GM23338 (cell line): ENCODE results near the gene UPP2. TPM values are rescaled to one million over a fixed set of nuclear protein-coding genes. Genes with fewer than 3 reads are reported as not detected.

Experiments
- ATAC-seq: fragments of 200-7000 bp; cut with Tn5 transposase; 3 replicates; pipeline ENCODE4 v1.9.1; 2020
- DNase-seq: peaks from one replicate; pipeline ENCODE4 v3.0.0-alpha.2; 2015; ENCODE audit warnings: low spot score
- H2AFZ ChIP-seq: fragments of 200-600 bp; sonication (generic); 2 replicates; pipeline ENCODE4 v1.8.0; 2016; ENCODE audit warnings: antibody characterized with exemption, mild to moderate bottlenecking, moderate library complexity
- H3F3A ChIP-seq: fragments of 200-600 bp; sonication (generic); replicated peaks from 2 replicates; pipeline ENCODE4 v1.8.0; 2017; ENCODE audit warnings: antibody characterized with exemption, mixed run types, low read depth
- H3K27ac ChIP-seq: fragments of 200-600 bp; sonication (generic); 2 replicates; pipeline ENCODE4 v1.6.1; 2016; ENCODE audit warnings: low read depth
- H3K27me3 ChIP-seq: fragments of 200-600 bp; sonication (generic); 2 replicates; pipeline ENCODE4 v1.8.0; 2016; ENCODE audit warnings: mild to moderate bottlenecking, mixed run types, moderate library complexity; ENCODE audit not compliant: insufficient read depth
- H3K36me3 ChIP-seq: fragments of 200-600 bp; sonication (generic); 2 replicates; pipeline ENCODE4 v1.8.0; 2016; ENCODE audit warnings: mild to moderate bottlenecking; ENCODE audit not compliant: insufficient read depth
- H3K4me1 ChIP-seq: fragments of 200-600 bp; sonication (generic); 2 replicates; pipeline ENCODE4 v1.8.0; 2016; ENCODE audit warnings: mild to moderate bottlenecking, moderate library complexity; ENCODE audit not compliant: insufficient read depth
- H3K4me2 ChIP-seq: fragments of 200-600 bp; sonication (generic); 2 replicates; pipeline ENCODE4 v1.7.1; 2017; ENCODE audit warnings: mixed run types
- H3K4me3 ChIP-seq: fragments of 200-600 bp; sonication (generic); 2 replicates; pipeline ENCODE4 v1.6.1; 2016; ENCODE audit warnings: mixed run types
- H3K79me2 ChIP-seq: fragments of 200-600 bp; sonication (generic); replicated peaks from 2 replicates; pipeline ENCODE4 v1.8.0; 2017; ENCODE audit warnings: mild to moderate bottlenecking; ENCODE audit not compliant: insufficient read depth
- H3K9me2 ChIP-seq: fragments of 200-600 bp; sonication (generic); 2 replicates; pipeline ENCODE4 v1.8.0; 2017; ENCODE audit not compliant: insufficient read depth
- H4K20me1 ChIP-seq: fragments of 200-600 bp; sonication (generic); replicated peaks from 2 replicates; pipeline ENCODE4 v1.8.0; 2017; ENCODE audit warnings: mild to moderate bottlenecking; ENCODE audit not compliant: insufficient read depth
- H3K27ac Mint-ChIP-seq: 2 replicates; pipeline ENCODE4 v1.8.0; 2020; ENCODE audit warnings: inconsistent platforms, mild to moderate bottlenecking, moderate library complexity, mixed read lengths
- H3K27me3 Mint-ChIP-seq: 3 replicates; pipeline ENCODE4 v1.8.0; 2022; ENCODE audit warnings: low read depth, mild to moderate bottlenecking, moderate library complexity, mixed read lengths, inconsistent platforms; ENCODE audit not compliant: insufficient read depth, poor library complexity
- H3K36me3 Mint-ChIP-seq: 3 replicates; pipeline ENCODE4 v1.8.0; 2021; ENCODE audit warnings: low read depth, mild to moderate bottlenecking, inconsistent platforms, moderate library complexity, mixed read lengths
- H3K4me1 Mint-ChIP-seq: 3 replicates; pipeline ENCODE4 v1.8.0; 2020; ENCODE audit warnings: mild to moderate bottlenecking, inconsistent platforms, mixed read lengths
- H3K4me3 Mint-ChIP-seq: 3 replicates; pipeline ENCODE4 v1.8.0; 2021; ENCODE audit warnings: moderate library complexity, mild to moderate bottlenecking, inconsistent platforms, mixed read lengths
- H3K9me3 Mint-ChIP-seq: 3 replicates; pipeline ENCODE4 v1.8.0; 2020; ENCODE audit warnings: moderate library complexity, mild to moderate bottlenecking, inconsistent platforms, mixed read lengths
- CREB1 ChIP-seq: fragments of 250-450 bp; sonication (Bioruptor Pico); IDR thresholded peaks from 2 replicates; pipeline ENCODE4 v1.5.0; 2020; ENCODE audit warnings: low read depth, mild to moderate bottlenecking, moderate library complexity
- ETS1 ChIP-seq: IDR thresholded peaks from 2 replicates; pipeline ENCODE4 v1.6.1; 2016; ENCODE audit warnings: antibody characterized with exemption
- EZH2 ChIP-seq: fragments of 200-600 bp; sonication (generic); IDR thresholded peaks from one replicate; pipeline ENCODE4 v1.8.0; 2017; ENCODE audit warnings: antibody characterized with exemption, mild to moderate bottlenecking, low read depth; ENCODE audit not compliant: unreplicated experiment
- EZH2phosphoT487 ChIP-seq: fragments of 200-600 bp; sonication (generic); IDR thresholded peaks from one replicate; pipeline ENCODE4 v1.8.1; 2018; ENCODE audit warnings: antibody characterized with exemption; ENCODE audit not compliant: unreplicated experiment
- JUNB ChIP-seq: IDR thresholded peaks from one replicate; pipeline ENCODE4 v1.6.1; 2016; ENCODE audit warnings: antibody characterized with exemption; ENCODE audit not compliant: unreplicated experiment
- NANOG ChIP-seq: IDR thresholded peaks from 2 replicates; pipeline ENCODE4 v1.6.1; 2016; ENCODE audit warnings: antibody characterized with exemption, borderline replicate concordance
- POLR2AphosphoS5 ChIP-seq: IDR thresholded peaks from 2 replicates; pipeline ENCODE4 v1.6.1; 2016; ENCODE audit warnings: antibody characterized with exemption, low read depth
- REST ChIP-seq: IDR thresholded peaks from one replicate; pipeline ENCODE4 v1.6.1; 2018; ENCODE audit warnings: antibody characterized with exemption; ENCODE audit not compliant: unreplicated experiment
- STAT1 ChIP-seq: IDR thresholded peaks from one replicate; pipeline ENCODE4 v1.6.1; 2016; ENCODE audit warnings: antibody characterized with exemption; ENCODE audit not compliant: unreplicated experiment
- ZNF114 ChIP-seq: fragments of 250-450 bp; sonication (Bioruptor Pico); IDR thresholded peaks from 2 replicates; pipeline ENCODE4 v1.5.0; 2020; ENCODE audit warnings: mild to moderate bottlenecking, moderate library complexity
- ZNF331 ChIP-seq: fragments of 250-450 bp; sonication (Bioruptor Pico); IDR thresholded peaks from 2 replicates; pipeline ENCODE4 v1.5.0; 2020; ENCODE audit warnings: low read depth, mild to moderate bottlenecking, moderate library complexity
- polyA plus RNA-seq: library from polyadenylated mRNA; unstranded; fragments of >200 nt; fragmentation: Nextera tagmentation; extraction: Ambion mirVana; gene quantifications from 2 replicates; pipeline ENCODE4 v1.2.1, GENCODE V29; 2016
- total RNA-seq: library from RNA; depleted of rRNA; stranded (reverse); fragments of >200 nt; shearing (Covaris generic); gene quantifications from 2 replicates; pipeline ENCODE4 v1.2.3, GENCODE V29; 2014

UPP2 gene
- total and polyA plus RNA-seq, 2 experiments from 2014 or later: not detected

- Mint-ChIP-seq H3K4me1 (no peaks in the 10 kb centered on the region), H3K27ac (no peak overlapping the region), H3K4me3 (no peak overlapping the region), H3K27me3 (peaks cover 5% of the 10 kb centered on the region), H3K36me3 (no peaks in the 10 kb centered on the region), H3K9me3 (no peaks in the 10 kb centered on the region; the same call in 2 of the 3 replicates)
- Histone ChIP-seq H3K9me2 (peaks cover 15% of the 10 kb centered on the region; the same call in 1 of the 2 replicates), H4K20me1 (no peaks in the 10 kb centered on the region), H3K4me3 (no peak overlapping the region), H3K4me1 (no peaks in the 10 kb centered on the region), H3K79me2 (no peaks in the 10 kb centered on the region), H3K27me3 (no peaks in the 10 kb centered on the region), H2AFZ (no peak overlapping the region), H3K36me3 (no peaks in the 10 kb centered on the region), H3K4me2 (no peak overlapping the region), H3K27ac (no peak overlapping the region), H3F3A (no peaks in the 10 kb centered on the region)
- ATAC-seq (no peak), DNase-seq (no peak)
- TF ChIP-seq CREB1 (CRISPR knock-in tag) (no peak), EZH2phosphoT487 (no peak), POLR2AphosphoS5 (no peak), JUNB (no peak), REST (no peak), ZNF331 (no peak), ZNF114 (CRISPR knock-in tag) (no peak), ETS1 (no peak)
Observed at GRCh38 chr2:158153270-158154015, 51.8 kb downstream of the UPP2 start.

- Histone ChIP-seq H2AFZ (no peak overlapping the region), H3K27me3 (no peaks in the 10 kb centered on the region), H3F3A (no peaks in the 10 kb centered on the region), H4K20me1 (no peaks in the 10 kb centered on the region), H3K4me1 (no peaks in the 10 kb centered on the region), H3K79me2 (no peaks in the 10 kb centered on the region), H3K36me3 (no peaks in the 10 kb centered on the region), H3K4me3 (no peak overlapping the region), H3K9me2 (peaks cover 15% of the 10 kb centered on the region; the same call in 1 of the 2 replicates), H3K27ac (no peak overlapping the region), H3K4me2 (no peak overlapping the region)
- Mint-ChIP-seq H3K4me1 (no peaks in the 10 kb centered on the region), H3K9me3 (no peaks in the 10 kb centered on the region; the same call in 2 of the 3 replicates), H3K27me3 (peaks cover 5% of the 10 kb centered on the region), H3K36me3 (no peaks in the 10 kb centered on the region), H3K4me3 (no peak overlapping the region), H3K27ac (no peak overlapping the region)
- ATAC-seq: no peak
- DNase-seq: no peak
- TF ChIP-seq ZNF331 (no peak), STAT1 (no peak), CREB1 (CRISPR knock-in tag) (no peak), POLR2AphosphoS5 (no peak), NANOG (no peak), EZH2 (no peak), ETS1 (no peak)
Observed at GRCh38 chr2:158154596-158154995, 52.9 kb downstream of the UPP2 start.
